Measurements from ENCODE around the gene CASP10. TPM values are rescaled to one million over a fixed set of nuclear protein-coding genes. Genes with fewer than 3 reads are reported as not detected.

Gene CASP10
- polyA plus RNA-seq, 10 donors: 3.7 to 10.5 (median 5.8) TPM

- DNase-seq: no peak
These were observed 11.2 kb downstream of the CASP10 start for GRCh38 chr2:201194097-201194496.

DNA sequence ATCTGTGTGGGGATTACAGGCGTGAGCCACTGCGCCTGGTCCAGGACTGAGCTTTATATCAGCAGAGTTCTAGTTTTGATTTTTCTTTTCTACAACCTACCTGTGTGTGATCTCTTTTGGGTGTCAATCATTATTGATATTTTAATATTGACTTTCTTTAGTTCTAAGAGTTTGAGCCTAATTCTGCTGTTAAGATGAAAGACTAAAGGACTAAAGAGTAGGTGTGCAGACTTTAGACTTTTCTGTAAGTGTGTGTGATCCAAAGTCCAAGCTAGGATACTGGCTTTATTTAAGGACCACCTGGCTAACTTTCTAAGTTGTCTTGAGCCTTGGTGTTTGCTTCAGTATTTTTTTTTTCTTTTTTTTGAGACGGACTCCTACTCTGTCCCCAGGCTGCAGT lies 12.4 kb downstream of the CASP10 start:
- DNase-seq: no peak

GRCh38 chr2:201196003-201196402 lies 13.1 kb downstream of the CASP10 start:
- no peak for DNase-seq

DNA sequence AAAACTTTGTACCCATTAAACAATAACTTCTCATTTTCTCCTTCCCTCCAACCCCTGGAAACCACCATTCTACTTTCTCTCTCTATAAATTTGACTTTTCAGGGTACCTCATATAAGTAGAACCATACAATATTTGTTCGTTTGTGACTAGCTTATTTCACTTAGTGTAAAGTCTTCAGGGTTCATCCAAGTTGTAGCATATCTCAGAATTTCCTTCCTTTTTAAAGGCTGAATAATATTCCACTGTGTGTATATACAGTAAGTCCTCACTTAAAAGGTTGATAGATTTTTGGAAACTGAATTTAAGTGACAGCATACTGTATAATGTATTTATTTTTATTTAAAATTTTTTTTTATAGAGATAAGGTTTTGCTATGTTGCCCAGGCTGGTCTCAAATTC lies 13.9 kb downstream of the CASP10 start:
- DNase-seq: no peak

DNA sequence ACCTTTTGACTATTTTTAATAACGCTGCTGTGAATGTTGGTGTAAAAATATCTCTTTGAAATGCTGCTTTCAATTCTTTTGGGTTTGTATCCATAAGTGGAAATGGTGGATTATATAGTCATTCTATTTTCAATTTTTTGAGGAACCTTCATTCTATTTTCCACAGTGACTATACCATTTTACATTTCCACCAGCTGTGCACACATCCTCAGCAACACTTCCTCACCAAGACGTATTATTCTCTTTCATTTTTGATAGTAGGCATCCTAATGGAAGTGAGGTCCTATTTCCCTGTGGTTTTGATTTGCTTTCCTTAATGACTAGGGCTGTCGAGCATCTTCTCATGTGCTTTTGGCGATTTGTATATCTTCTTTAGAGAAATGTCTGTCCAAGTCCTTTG lies 14.8 kb downstream of the CASP10 start:
- DNase-seq: no peak

GRCh38 chr2:201199847-201200246 lies 16.9 kb downstream of the CASP10 start:
- DNase-seq: no peak

DNA sequence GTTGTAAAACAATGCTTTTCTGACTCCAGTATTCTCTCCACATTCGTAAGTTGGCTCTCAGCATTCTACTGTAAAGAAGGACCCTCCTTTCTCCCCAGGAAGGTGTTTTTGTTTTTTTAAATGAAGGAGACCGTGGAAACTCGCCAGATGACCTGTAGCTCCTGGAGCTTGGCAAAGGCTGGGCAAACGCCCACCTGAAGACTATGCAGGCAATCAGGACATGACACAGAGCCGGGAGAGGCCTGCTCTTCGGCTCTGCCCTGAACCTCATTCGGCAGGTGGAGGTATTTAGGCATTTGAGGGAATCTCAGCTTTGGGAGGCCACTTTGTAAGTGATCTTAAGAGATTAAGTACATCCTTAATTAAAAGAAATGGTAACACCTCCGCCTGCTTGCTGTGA lies 17.4 kb downstream of the CASP10 start:
- no peak for DNase-seq

DNA sequence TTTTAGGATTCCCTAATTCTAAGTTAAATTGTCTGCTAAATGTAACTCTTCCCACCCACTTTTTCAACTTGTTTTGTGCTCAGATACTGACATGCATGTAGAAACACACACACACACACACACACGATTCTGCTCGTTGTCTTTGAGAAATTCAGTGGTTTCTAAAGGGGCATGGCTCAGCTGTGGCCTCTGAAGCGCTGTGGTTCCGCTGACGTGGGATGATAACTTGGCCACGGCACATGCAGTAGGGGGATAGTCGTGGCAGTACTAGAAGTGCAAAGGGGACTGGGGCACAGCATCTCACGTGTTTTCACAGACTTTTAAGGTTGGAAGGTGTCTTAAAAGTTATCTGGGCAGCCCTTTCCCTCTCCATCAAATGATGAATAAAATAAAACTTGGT lies 18.4 kb downstream of the CASP10 start:
- no peak for DNase-seq

- peak in 1 of 3 donors; percentile 30 for DNase-seq
These were observed 21.1 kb downstream of the CASP10 start for GRCh38 chr2:201203916-201204654.

GRCh38 chr2:201204655-201205514 lies 21.9 kb downstream of the CASP10 start:
- DNase-seq: no peak

DNA sequence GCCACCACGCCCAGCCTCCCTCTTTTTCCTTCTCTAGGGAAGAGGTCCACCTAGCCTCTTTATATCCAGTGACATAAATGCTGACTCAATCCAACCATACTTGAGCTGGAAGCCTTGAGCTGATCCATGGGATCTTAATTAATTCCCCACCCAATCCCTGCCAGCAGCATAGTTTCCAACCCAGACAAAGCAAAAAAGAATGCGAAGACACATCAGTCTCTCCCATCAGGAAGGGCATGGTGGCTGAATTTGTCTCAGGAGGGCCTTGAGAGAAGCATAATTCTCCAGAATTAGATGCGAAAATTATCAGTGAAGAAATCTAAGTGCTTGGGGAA lies 22.5 kb downstream of the CASP10 start:
- no peak for DNase-seq

DNA sequence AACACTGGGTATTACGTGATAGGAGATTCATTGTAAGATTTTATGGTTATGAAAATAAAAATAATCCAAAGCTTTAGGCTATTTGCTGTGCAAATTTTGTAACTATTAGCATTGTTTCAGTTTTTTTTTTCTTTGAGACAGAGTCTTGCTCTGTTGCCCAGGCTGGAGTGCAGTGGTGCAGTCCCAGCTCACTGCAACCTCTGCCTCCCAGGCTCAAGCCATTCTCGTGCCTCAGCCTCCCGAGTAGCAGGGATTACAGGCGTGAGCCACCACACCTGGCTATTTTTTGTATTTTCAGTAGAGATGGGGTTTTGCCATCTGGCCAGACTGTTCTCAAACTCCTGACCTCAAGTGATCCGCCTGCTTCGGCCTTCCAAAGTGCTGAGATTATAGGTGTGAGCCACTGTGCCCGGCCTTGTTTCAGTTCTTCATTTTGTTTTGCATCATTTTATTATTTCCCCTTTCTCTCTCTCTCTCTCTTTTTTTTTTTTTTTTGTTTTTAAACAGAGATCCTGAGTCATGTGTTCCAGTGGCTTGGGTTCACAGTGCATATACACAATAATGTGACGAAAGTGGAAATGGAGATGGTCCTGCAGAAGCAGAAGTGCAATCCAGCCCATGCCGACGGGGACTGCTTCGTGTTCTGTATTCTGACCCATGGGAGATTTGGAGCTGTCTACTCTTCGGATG lies 25.8 kb downstream of the CASP10 start:
- peak in 1 of 3 donors; percentile 11 for DNase-seq

GRCh38 chr2:201215963-201216362 lies 33.0 kb downstream of the CASP10 start:
- DNase-seq: no peak

- DNase-seq: no peak
These were observed 34.0 kb downstream of the CASP10 start for GRCh38 chr2:201216918-201217317.

DNA sequence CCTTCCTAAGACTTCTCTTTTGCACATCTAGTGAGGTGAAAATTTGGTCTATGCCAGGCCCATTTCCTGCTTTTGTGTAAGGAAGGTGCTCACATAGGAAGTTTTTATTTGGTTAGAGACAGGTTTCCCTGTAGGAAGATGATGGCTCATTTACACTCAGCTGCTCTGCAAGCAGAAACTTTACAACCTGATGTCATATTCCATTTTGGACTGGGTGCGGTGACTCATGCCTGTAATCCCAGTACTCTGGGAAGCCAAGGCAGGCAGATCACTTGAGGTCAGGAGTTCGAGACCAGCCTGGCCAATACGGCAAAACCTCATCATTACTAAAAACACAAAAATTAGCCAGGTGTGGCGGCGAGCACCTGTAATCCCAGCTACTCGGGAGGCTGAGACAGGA lies 35.8 kb downstream of the CASP10 start:
- DNase-seq: no peak

- no peak for DNase-seq
These were observed 36.6 kb downstream of the CASP10 start for GRCh38 chr2:201219328-201220096.

GRCh38 chr2:201220102-201220570 lies 37.2 kb downstream of the CASP10 start:
- no peak for DNase-seq

DNA sequence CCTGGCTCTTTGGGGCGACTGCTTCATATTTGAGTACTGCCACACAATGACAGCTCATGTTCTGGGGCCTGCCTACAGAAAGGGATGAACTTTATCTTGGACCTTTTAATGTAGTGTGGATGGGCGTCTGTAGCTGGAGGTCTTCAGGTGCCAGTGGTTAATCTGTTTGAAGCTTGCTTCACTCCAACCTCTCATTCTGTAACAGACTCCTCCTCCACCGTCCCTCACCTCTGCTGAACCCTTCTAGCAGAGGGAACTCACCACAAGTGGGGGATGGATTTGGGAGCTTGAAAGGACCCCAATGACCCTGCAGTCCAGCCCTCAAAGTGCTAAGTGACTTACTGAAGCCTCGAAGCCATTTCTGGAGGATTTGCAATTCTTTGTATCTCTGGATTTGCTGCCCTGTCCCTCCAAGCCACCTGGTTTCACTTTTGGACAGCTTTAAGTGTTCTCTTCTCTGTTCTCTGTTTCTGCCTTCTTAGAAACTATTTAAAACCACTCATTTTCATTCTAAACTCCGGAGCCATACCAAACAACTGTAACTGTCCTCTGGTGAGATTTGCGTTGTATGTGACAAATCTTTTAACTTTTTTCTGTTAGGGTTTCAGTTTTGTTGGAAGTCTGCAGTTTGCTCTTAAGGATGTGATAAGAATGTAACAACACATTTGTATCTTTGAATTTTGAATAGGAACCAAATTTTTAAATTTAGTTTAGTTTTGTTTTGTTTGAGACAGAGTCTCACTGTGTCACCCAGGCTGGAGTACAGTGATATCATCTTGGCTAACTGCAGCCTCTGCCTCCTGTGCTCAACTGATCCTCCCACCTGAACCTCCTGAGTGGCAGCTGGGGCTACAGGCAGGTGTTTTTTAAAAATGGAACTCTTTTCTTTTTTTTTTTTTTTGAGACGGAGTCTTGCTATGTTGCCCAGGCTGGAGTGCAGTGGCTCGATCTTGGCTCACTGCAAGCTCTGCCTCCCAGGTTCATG lies 40.4 kb downstream of the CASP10 start:
- no peak for DNase-seq

GRCh38 chr2:201228271-201228911 lies 45.5 kb downstream of the CASP10 start:
- no peak for DNase-seq

DNA sequence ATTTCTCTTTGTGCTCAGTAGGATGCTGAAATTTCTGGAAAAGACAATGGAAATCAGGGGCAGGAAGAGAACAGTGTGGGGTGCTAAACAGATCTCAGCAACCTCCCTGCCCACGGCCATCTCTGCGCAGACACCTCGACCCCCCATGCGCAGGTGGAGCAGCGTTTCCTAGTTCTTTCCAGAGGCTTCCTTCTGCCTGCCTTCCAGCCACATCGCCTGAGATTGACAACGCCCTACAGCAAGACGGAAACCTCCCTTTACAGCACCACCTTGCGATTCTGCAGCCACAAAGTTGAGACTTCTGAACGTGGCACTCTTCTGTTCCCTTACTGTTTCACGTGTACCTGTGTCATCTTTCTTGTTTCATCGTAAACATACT lies 46.0 kb downstream of the CASP10 start:
- DNase-seq: no peak
